HG03025 (cell line): ENCODE results near the gene SAMD13.
"Not testable (repeated sequence)": the region's sequence is repeated elsewhere in the genome, so short reads cannot be mapped to it uniquely, and the experiment has no call there.

Experiments used
- ATAC-seq: cut with Tn5 transposase; IDR thresholded peaks from one replicate; pipeline ENCODE4 v1.9.1; 2021; ENCODE audit warnings: mild to moderate bottlenecking, moderate library complexity; ENCODE audit not compliant: unreplicated experiment, low FRiP score

The SAMD13 gene

GRCh38 chr1:84282780-84283333 is 18.7 kb upstream of the SAMD13 start:
- no peak for ATAC-seq

- no peak for ATAC-seq
Measured at GRCh38 chr1:84283381-84283780, 18.1 kb upstream of the SAMD13 start.

DNA sequence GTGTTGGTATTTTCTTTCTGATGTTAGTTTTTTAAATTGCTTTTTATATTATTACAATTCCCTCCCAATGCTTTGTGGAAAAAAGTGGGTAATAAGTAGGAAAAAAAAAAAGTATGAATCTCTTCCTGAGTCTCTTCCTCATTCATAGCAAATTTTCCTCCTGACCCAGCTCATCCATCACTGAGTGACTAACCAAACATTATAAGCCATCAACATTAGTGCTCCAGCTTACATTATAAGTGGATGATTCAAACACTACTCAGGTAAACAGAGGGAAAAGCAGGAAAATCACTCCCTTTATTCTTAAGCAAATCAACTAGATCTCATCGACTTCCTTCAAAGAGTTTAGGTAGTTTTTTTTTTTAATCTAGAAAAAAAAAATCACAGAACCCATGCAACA is 15.4 kb upstream of the SAMD13 start:
- no peak for ATAC-seq

GRCh38 chr1:84287389-84287788 is 14.1 kb upstream of the SAMD13 start:
- not testable (repeated sequence) for ATAC-seq

- ATAC-seq: no peak
Measured at GRCh38 chr1:84289169-84289785, 12.2 kb upstream of the SAMD13 start.

GRCh38 chr1:84291882-84292655 is 9.4 kb upstream of the SAMD13 start:
- ATAC-seq: no peak

DNA sequence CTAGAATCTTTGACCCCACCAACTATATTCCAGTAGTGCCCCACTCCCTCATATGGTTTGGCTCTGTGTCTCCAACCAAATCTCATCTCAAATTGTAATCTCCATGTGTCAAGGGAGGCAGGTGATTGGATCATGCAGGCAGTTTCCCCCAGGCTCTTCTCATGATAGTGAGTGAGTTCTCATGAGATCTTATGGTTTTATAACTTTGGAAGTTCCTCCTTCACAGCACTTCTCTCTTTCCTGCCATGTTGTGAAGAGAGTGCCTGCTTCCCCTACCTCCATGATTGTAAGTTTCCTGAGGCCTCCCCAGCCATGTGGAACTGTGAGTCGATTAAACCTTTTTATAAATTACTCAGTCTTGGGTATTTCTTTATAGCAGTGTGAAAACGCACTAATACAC is 7.7 kb upstream of the SAMD13 start:
- ATAC-seq: no peak

- no peak for ATAC-seq
Measured at GRCh38 chr1:84294751-84295150, 6.8 kb upstream of the SAMD13 start.

GRCh38 chr1:84297546-84298244 is 3.8 kb upstream of the SAMD13 start:
- ATAC-seq: peak; percentile 9

GRCh38 chr1:84298328-84298683 is 3.2 kb upstream of the SAMD13 start:
- ATAC-seq: peak; percentile 86

DNA sequence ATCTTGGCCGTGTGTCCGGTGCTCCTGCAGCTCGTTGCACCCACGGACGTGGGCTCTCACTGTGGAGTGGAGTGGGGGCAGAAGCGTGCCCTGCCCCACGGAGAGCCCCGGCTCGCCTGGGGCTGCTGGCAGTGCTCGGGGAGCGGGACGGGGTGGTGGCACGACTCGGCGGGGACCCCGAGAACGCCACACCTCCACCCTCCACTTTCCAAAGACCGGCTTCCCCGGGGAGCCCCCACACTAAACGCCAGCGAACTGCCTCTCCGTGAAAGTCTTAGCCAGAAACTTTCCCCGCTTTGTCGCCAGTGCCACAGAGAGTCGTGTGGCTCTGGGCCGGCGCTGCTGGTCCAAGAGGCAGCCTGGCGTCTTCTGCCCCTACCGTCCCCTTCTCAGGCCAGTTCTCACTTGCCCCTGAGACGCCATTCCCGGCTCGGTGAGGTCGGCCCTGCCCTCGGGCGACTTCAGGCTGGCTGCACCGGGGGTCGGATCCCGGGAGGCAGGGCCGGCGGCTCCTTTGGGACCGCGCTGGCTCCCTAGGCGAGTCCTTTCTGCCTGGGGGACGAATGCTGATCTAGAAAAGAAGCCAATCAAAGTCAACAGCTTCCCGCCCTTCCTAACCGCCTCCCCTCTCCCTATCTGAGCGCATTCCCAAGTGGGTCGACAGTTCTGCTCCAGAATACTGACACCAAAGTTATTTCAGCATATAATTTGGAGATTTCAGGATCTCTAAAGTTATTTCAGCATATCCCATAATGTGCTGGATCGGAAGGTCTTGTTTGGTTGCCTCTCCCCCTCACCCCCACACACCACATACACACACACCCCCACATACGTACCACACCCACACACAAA is 2.6 kb upstream of the SAMD13 start:
- ATAC-seq: peak; percentile 40

- ATAC-seq: no peak
Measured at GRCh38 chr1:84299536-84300170, 1.9 kb upstream of the SAMD13 start.

DNA sequence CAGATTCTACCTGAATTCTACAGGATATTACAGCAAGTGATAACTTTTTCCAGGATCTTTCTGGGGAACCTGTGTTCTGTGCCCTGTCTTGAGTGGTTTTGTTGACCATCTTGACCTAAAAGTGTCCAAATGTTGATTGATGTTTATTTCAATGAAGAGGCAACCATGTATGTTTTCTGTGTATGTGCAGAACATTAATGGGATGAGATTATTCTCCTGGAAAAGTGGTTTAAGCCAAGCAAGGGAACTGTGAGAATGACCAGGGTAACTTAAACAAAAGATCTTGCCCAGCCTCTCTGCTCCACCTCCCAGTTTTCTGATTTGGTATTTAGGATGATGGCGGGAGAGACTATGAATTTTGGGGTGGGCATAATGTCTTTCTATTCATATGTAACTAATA is 1.0 kb upstream of the SAMD13 start:
- no peak for ATAC-seq

GRCh38 chr1:84301785-84302385 is 377 bp downstream of the SAMD13 start:
- no peak for ATAC-seq

GRCh38 chr1:84303314-84303830 is 1.9 kb downstream of the SAMD13 start:
- no peak for ATAC-seq

- no peak for ATAC-seq
Measured at GRCh38 chr1:84307398-84307797, 5.9 kb downstream of the SAMD13 start.

DNA sequence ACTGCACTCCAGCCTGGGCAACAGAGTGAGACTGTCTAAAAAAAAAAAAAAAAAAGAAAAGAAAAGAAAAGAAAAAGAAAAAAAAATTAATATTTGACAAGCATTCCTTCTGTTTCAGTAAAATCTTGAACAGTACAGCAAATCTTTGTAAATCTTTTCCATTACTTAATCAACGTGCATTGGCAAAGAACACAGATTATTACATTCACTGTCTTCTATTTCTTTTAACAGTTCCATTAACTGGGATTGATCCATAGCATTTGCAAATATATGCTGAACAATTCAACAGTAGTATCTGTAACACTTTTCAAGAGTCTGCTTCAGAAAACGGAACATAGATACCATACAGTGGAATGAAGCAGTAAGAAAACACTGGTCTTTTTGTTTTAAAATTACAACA is 9.8 kb downstream of the SAMD13 start:
- ATAC-seq: no peak

DNA sequence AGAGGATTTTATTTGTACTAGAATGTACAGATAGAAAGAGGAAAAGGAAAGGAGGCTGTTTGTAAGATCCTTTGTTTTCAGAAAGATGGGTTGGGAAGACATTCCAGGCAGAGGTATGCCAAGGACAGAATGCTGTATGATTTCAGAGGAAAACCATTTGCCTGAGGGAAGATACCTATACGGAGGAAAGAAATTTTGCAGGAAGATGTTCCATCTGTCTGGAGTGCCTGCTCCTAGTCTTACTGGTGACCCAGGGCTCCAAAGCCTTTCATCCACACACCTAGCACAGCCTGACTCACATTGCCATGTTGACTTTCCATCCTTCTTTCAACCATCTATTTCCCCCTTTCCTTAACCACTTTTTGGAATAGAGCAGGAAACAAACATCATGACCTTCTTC is 18.2 kb downstream of the SAMD13 start:
- ATAC-seq: no peak

DNA sequence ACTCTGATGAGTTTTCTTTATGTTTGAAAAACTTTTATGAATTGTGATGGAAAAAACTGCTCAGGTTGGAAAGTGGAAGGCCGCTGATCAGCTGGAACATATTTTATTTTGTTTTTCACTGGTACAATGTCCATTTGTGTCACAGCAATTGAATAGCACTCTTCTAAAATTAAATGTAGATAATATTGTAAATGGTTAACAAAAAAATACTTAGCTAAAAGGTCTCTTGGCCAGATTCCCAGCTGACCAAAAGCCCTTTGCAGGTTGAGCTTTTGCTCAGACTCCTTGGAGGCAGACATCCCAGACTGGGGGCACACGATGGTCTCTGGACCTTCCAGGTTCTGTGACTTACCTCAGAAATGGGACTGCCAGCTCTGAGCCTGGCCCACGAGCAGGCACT is 26.3 kb downstream of the SAMD13 start:
- ATAC-seq: no peak
